ENCODE data around the gene THYN1. TPM values are rescaled to one million over a fixed set of nuclear protein-coding genes. Genes with fewer than 3 reads are reported as not detected.

Gene THYN1
- total RNA-seq: 34.2 and 53.7 TPM in 2 replicates

GRCh38 chr11:134253188-134253993 is at the start of gene THYN1, which contains the start of gene ACAD8:
Gene THYN1 (minus strand): TSS chr11:134253352. CDS start chr11:134252882, 470 bp downstream.
Gene ACAD8 (plus strand): TSS chr11:134253568. CDS start chr11:134253601, 33 bp downstream.

GRCh38 chr11:134275534-134276395 is 22.6 kb upstream of the THYN1 start, which contains the start of gene GLB1L3:
Gene GLB1L3 (plus strand): TSS chr11:134276379. CDS start chr11:134276741, 362 bp downstream.

GRCh38 chr11:134223836-134224709 is 29.1 kb downstream of the THYN1 start, which contains the start of the genes NCAPD3 and VPS26B:
Gene NCAPD3 (minus strand): TSS chr11:134223967. CDS start chr11:134223926, 41 bp downstream.
Gene VPS26B (plus strand): TSS chr11:134224671. CDS start chr11:134225123, 452 bp downstream.

Other genes with a start within 250 kb of the THYN1 start
- 0.39 and 0.43 TPM in 2 replicates for gene JAM3, start 184.3 kb downstream of the THYN1 start, total RNA-seq
- 10.6 and 11.4 TPM in 2 replicates for gene NCAPD3, start 29.4 kb downstream of the THYN1 start, total RNA-seq
- gene VPS26B, start 28.7 kb downstream of the THYN1 start, total RNA-seq: 42.0 and 57.0 TPM in 2 replicates
- gene ACAD8, start 216 bp upstream of the THYN1 start, total RNA-seq: 13.8 and 17.3 TPM in 2 replicates
- gene GLB1L3, start 23.0 kb upstream of the THYN1 start, total RNA-seq: not detected in 2 replicates
- gene GLB1L2, start 78.6 kb upstream of the THYN1 start, total RNA-seq: under 0.01 and 0.54 TPM in 2 replicates
- gene B3GAT1, start 158.9 kb upstream of the THYN1 start, total RNA-seq: not detected in 2 replicates

Measured in placental epithelial cell (primary cell).